GM18498 (cell line): ENCODE measurements around the gene PRR19.

Experiments
- ATAC-seq: cut with Tn5 transposase; IDR thresholded peaks from one replicate; pipeline ENCODE4 v1.9.1; 2021; ENCODE audit warnings: mild to moderate bottlenecking, moderate library complexity; ENCODE audit not compliant: unreplicated experiment

PRR19 gene

GRCh38 chr19:42344336-42344893, 42.5 kb downstream of the PRR19 start:
- ATAC-seq: no peak

GRCh38 chr19:42345191-42345812, 43.4 kb downstream of the PRR19 start:
- no peak for ATAC-seq

- ATAC-seq: no peak
These were observed 46.3 kb downstream of the PRR19 start for GRCh38 chr19:42348211-42348610.

- ATAC-seq: no peak
These were observed 47.6 kb downstream of the PRR19 start for GRCh38 chr19:42349378-42350107.

DNA sequence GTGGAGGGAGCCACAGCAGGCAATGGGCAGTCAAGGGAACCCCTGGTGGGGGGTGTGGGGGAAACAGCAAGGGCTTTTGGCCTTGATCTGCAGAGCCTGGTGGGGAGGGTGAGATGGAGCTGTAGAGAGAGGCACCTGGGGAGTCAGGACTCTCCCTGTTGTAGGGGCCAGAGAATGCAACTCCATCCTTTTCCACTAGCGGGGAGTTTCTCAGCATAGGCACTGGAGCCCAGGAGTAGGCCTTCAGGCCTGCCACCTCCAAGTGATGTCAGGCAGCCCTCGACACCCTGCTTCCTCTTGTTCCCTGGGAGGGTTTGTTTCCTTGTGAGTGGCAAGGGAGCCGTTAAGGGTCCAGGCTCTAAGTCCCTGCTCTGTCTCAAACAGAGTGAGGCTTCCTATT, 48.5 kb downstream of the PRR19 start:
- no peak for ATAC-seq

GRCh38 chr19:42351079-42351735, 49.3 kb downstream of the PRR19 start:
- no peak for ATAC-seq

GRCh38 chr19:42352301-42353259, 50.6 kb downstream of the PRR19 start:
- no peak for ATAC-seq

GRCh38 chr19:42353341-42354015, 51.5 kb downstream of the PRR19 start:
- no peak for ATAC-seq

GRCh38 chr19:42355896-42356295, 54.0 kb downstream of the PRR19 start:
- no peak for ATAC-seq

- no peak for ATAC-seq
These were observed 54.8 kb downstream of the PRR19 start for GRCh38 chr19:42356686-42357085.

DNA sequence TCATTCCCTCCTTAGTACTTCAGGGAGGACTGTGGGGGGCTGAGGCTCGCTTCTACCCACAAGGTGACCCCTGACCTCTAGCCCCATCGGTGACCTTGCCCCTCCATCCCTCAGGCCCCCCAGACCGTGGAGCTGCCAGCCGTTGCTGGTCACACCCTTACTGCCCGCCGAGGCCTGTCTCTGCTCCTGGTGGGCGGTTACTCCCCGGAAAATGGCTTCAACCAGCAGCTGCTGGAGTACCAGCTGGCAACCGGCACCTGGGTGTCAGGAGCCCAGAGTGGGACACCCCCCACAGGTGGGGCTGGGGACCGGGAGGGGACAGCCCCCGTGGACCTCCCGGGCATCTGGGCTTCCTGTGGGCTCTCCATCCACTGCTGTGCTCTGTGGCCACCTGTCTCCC, 55.4 kb downstream of the PRR19 start:
- no peak for ATAC-seq
